Neural cell (in vitro differentiated cells): ENCODE results near the gene C9orf78. TPM values are rescaled to one million over a fixed set of nuclear protein-coding genes. Genes with fewer than 3 reads are reported as not detected.

Experiments used
- H2AFZ ChIP-seq: fragments of 200-600, 300-800 bp; sonication (generic), shearing (Covaris generic); 2 replicates; pipeline ENCODE4 v1.6.0; 2014; ENCODE audit warnings: low read depth, mild to moderate bottlenecking, antibody characterized with exemption, low read length, moderate library complexity
- H3F3A ChIP-seq: fragments of 200-600 bp; shearing (Covaris generic); 2 replicates; pipeline ENCODE4 v1.6.1; 2016; ENCODE audit warnings: mild to moderate bottlenecking, moderate library complexity, mixed read lengths, antibody characterized with exemption, low read length; ENCODE audit not compliant: insufficient read depth, poor library complexity, severe bottlenecking
- H3K27ac ChIP-seq: fragments of 200-600, 300-800 bp; sonication (generic), shearing (Covaris generic); 2 replicates; pipeline ENCODE4 v1.5.1; 2014; ENCODE audit warnings: mild to moderate bottlenecking, low read length, moderate library complexity
- H3K27me3 ChIP-seq: fragments of 300-800, 200-600 bp; sonication (generic), shearing (Covaris generic); 2 replicates; pipeline ENCODE4 v1.6.0; 2014; ENCODE audit warnings: mild to moderate bottlenecking, low read depth, low read length, moderate library complexity; ENCODE audit not compliant: insufficient read depth
- H3K36me3 ChIP-seq: fragments of 300-800, 200-600 bp; sonication (generic), shearing (Covaris generic); 2 replicates; pipeline ENCODE4 v1.5.1; 2014; ENCODE audit warnings: mild to moderate bottlenecking, antibody characterized with exemption, low read length, moderate library complexity; ENCODE audit not compliant: insufficient read depth
- H3K4me2 ChIP-seq: fragments of 300-800, 200-600 bp; sonication (generic), shearing (Covaris generic); 2 replicates; pipeline ENCODE4 v1.6.0; 2014; ENCODE audit warnings: mild to moderate bottlenecking, low read length
- H3K4me3 ChIP-seq: fragments of 300-800, 200-600 bp; sonication (generic), shearing (Covaris generic); 2 replicates; pipeline ENCODE4 v1.5.1; 2014; ENCODE audit warnings: mild to moderate bottlenecking, low read length, moderate library complexity
- H3K79me2 ChIP-seq: fragments of 200-600 bp; shearing (Covaris generic); replicated peaks from 2 replicates; pipeline ENCODE4 v1.6.0; 2014; ENCODE audit warnings: mild to moderate bottlenecking, low read length, moderate library complexity; ENCODE audit not compliant: insufficient read depth
- H3K9ac ChIP-seq: fragments of 300-800, 200-600 bp; sonication (generic), shearing (Covaris generic); 2 replicates; pipeline ENCODE4 v1.6.1; 2016; ENCODE audit warnings: mild to moderate bottlenecking, low read length, mixed read lengths
- H3K9me2 ChIP-seq: fragments of 200-600 bp; shearing (Covaris generic); 2 replicates; pipeline ENCODE4 v1.6.1; 2016; ENCODE audit warnings: mild to moderate bottlenecking, low read length, mixed read lengths; ENCODE audit not compliant: insufficient read depth
- H3K9me3 ChIP-seq: fragments of 200-600, 300-800 bp; sonication (generic), shearing (Covaris generic); 2 replicates; pipeline ENCODE4 v1.6.1; 2016; ENCODE audit warnings: mild to moderate bottlenecking, mixed run types, low read length, moderate library complexity, mixed read lengths
- H4K20me1 ChIP-seq: fragments of 200-600 bp; shearing (Covaris generic); 2 replicates; pipeline ENCODE4 v1.6.1; 2016; ENCODE audit warnings: mild to moderate bottlenecking, mixed run types; ENCODE audit not compliant: insufficient read depth
- CTCF ChIP-seq: fragments of 450-650 bp; IDR thresholded peaks from 2 replicates; pipeline ENCODE4 v1.5.1; 2014; ENCODE audit warnings: antibody characterized with exemption, mild to moderate bottlenecking, moderate library complexity; ENCODE audit not compliant: poor library complexity, severe bottlenecking
- EP300 ChIP-seq: fragments of 450-650 bp; conservative IDR thresholded peaks from 2 replicates; pipeline ENCODE4 v1.6.1; 2014; ENCODE audit warnings: antibody characterized with exemption, mild to moderate bottlenecking, moderate library complexity; ENCODE audit not compliant: poor library complexity, severe bottlenecking
- EZH2 ChIP-seq: fragments of 200-600, 300-800 bp; shearing (Covaris generic), sonication (generic); IDR thresholded peaks from 2 replicates; pipeline ENCODE4 v1.6.1; 2014; ENCODE audit warnings: antibody characterized with exemption, low read length, borderline replicate concordance, mild to moderate bottlenecking; ENCODE audit not compliant: insufficient read depth, poor library complexity, severe bottlenecking
- MXI1 ChIP-seq: fragments of 450-650 bp; conservative IDR thresholded peaks from 2 replicates; pipeline ENCODE4 v1.6.1; 2014; ENCODE audit warnings: antibody characterized with exemption, mild to moderate bottlenecking; ENCODE audit not compliant: poor library complexity, severe bottlenecking
- POLR2AphosphoS5 ChIP-seq: IDR thresholded peaks from 2 replicates; pipeline ENCODE4 v1.6.1; 2012
- RAD21 ChIP-seq: fragments of 450-650 bp; conservative IDR thresholded peaks from 2 replicates; pipeline ENCODE4 v1.6.1; 2014; ENCODE audit warnings: antibody characterized with exemption, mild to moderate bottlenecking, moderate library complexity
- REST ChIP-seq: IDR thresholded peaks from 2 replicates; pipeline ENCODE4 v1.6.1; 2012; ENCODE audit warnings: borderline replicate concordance
- SMC3 ChIP-seq: fragments of 450-650 bp; conservative IDR thresholded peaks from 2 replicates; pipeline ENCODE4 v1.6.1; 2014; ENCODE audit warnings: antibody characterized with exemption, mild to moderate bottlenecking, moderate library complexity; ENCODE audit not compliant: poor library complexity
- TAF1 ChIP-seq: IDR thresholded peaks from 2 replicates; pipeline ENCODE4 v1.6.1; 2012; ENCODE audit warnings: low read depth
- polyA plus RNA-seq: library from polyadenylated mRNA; depleted of rRNA; stranded (reverse); fragments of >200 nt; gene quantifications from 2 replicates; pipeline ENCODE4 v1.2.3, GENCODE V29; 2014

C9orf78 gene
- polyA plus RNA-seq, 1 donor from 2014 or later, result 91.3 TPM

- Histone ChIP-seq H4K20me1 (no peaks in the 10 kb centered on the region), H3K9me2 (no peaks in the 10 kb centered on the region), H2AFZ (no peak overlapping the region), H3F3A (no peaks in the 10 kb centered on the region), H3K27me3 (no peaks in the 10 kb centered on the region), H3K27ac (no peak overlapping the region), H3K4me3 (no peak overlapping the region), H3K4me2 (no peak overlapping the region), H3K79me2 (no peaks in the 10 kb centered on the region), H3K36me3 (no peaks in the 10 kb centered on the region), H3K9ac (no peak overlapping the region), H3K9me3 (no peaks in the 10 kb centered on the region)
- TF ChIP-seq RAD21, result peak; percentile 93
- no peak for TF ChIP-seq POLR2AphosphoS5
- no peak for TF ChIP-seq EP300
- TF ChIP-seq MXI1, result no peak
- no peak for TF ChIP-seq EZH2
- TF ChIP-seq CTCF, result peak; percentile 91
- no peak for TF ChIP-seq TAF1
- no peak for TF ChIP-seq REST
- peak; percentile 93 for TF ChIP-seq SMC3
These were observed 51.3 kb downstream of the C9orf78 start for GRCh38 chr9:129783516-129784361.

- H3K9me2 ChIP-seq, result no peaks in the 10 kb centered on the region
- no peaks in the 10 kb centered on the region for H3F3A ChIP-seq
- H4K20me1 ChIP-seq, result no peaks in the 10 kb centered on the region
- no peaks in the 10 kb centered on the region for H3K36me3 ChIP-seq
- H3K4me2 ChIP-seq, result no peak overlapping the region
- no peaks in the 10 kb centered on the region for H3K9me3 ChIP-seq
- no peak overlapping the region for H3K9ac ChIP-seq
- no peak overlapping the region for H3K27ac ChIP-seq
- no peaks in the 10 kb centered on the region for H3K79me2 ChIP-seq
- TF ChIP-seq RAD21, result no peak
- TF ChIP-seq CTCF, result no peak
- no peak for TF ChIP-seq POLR2AphosphoS5
- TF ChIP-seq TAF1, result no peak
- no peak for TF ChIP-seq SMC3
- TF ChIP-seq MXI1, result no peak
- TF ChIP-seq REST, result no peak
- no peak for TF ChIP-seq EZH2
- TF ChIP-seq EP300, result no peak
- no peak overlapping the region for H3K4me3 ChIP-seq
- H2AFZ ChIP-seq, result no peak overlapping the region
- no peaks in the 10 kb centered on the region for H3K27me3 ChIP-seq
These were observed 53.1 kb downstream of the C9orf78 start for GRCh38 chr9:129781981-129782380.
